MCF 10A (cell line): ENCODE results near the gene CAPZB. TPM values are rescaled to one million over a fixed set of nuclear protein-coding genes. Genes with fewer than 3 reads are reported as not detected.

Experiments used
- BruUV-seq: library from RNA; stranded (reverse); fragments of 400-500 nt; replicated peaks from 2 replicates; lab custom pipeline; 2021; lab: Mats Ljungman, UMichigan
- CTCF ChIA-PET: fragments of 300-600 bp; sonication (Branson Sonifier 250); formaldehyde crosslinking; extraction: SDS; loops from one replicate; lab custom pipeline; 2021; ENCODE audit warnings: antibody characterized with exemption, inconsistent platforms; lab: Yijun Ruan, JAX
- POLR2A ChIA-PET: fragments of 300-600, 350-650 bp; sonication (Branson Sonifier 250); formaldehyde crosslinking; extraction: SDS; loops from one replicate; lab custom pipeline; 2020; ENCODE audit warnings: antibody characterized with exemption, inconsistent platforms; lab: Yijun Ruan, JAX
- DNase-seq: peaks from one replicate; pipeline ENCODE4 v3.0.0-alpha.2; 2018; ENCODE audit not compliant: unreplicated experiment
- H3K27ac Mint-ChIP-seq: one replicate; pipeline ENCODE4 v1.8.0; 2022; ENCODE audit warnings: mild to moderate bottlenecking, low read depth, mixed read lengths; ENCODE audit not compliant: unreplicated experiment
- H3K27me3 Mint-ChIP-seq: one replicate; pipeline ENCODE4 v1.8.0; 2022; ENCODE audit warnings: mixed read lengths; ENCODE audit not compliant: insufficient read depth, unreplicated experiment
- H3K36me3 Mint-ChIP-seq: one replicate; pipeline ENCODE4 v1.8.0; 2022; ENCODE audit warnings: mild to moderate bottlenecking, moderate library complexity, mixed read lengths; ENCODE audit not compliant: insufficient read depth, unreplicated experiment
- H3K4me1 Mint-ChIP-seq: one replicate; pipeline ENCODE4 v1.8.0; 2022; ENCODE audit warnings: mixed read lengths; ENCODE audit not compliant: insufficient read depth, unreplicated experiment
- H3K4me3 Mint-ChIP-seq: one replicate; pipeline ENCODE4 v1.8.0; 2022; ENCODE audit warnings: mild to moderate bottlenecking, moderate library complexity, mixed read lengths; ENCODE audit not compliant: unreplicated experiment
- H3K9me3 Mint-ChIP-seq: one replicate; pipeline ENCODE4 v1.8.0; 2022; ENCODE audit warnings: mixed read lengths; ENCODE audit not compliant: unreplicated experiment
- CTCF ChIP-seq: fragments of 200-600 bp; IDR thresholded peaks from one replicate; pipeline ENCODE4 v1.8.0; 2022; ENCODE audit warnings: antibody characterized with exemption, mild to moderate bottlenecking; ENCODE audit not compliant: unreplicated experiment
- intact Hi-C: fragments of 100-400 bp; cut with micrococcal nuclease; formaldehyde crosslinking; loops from 2 replicates; pipeline ENCODE4 v1.14.1; 2022
- total RNA-seq: library from RNA; stranded (reverse); gene quantifications from 2 replicates; pipeline ENCODE4 v1.2.3, GENCODE V29; 2022

CAPZB gene
- total RNA-seq, 1 experiment from 2014 or later, result 252 TPM

- DNase-seq, result no peak
- Mint-ChIP-seq H3K27ac (no peak overlapping the region), H3K4me3 (no peak overlapping the region), H3K4me1 (peaks cover 6% of the 10 kb centered on the region), H3K9me3 (no peaks in the 10 kb centered on the region), H3K27me3 (no peaks in the 10 kb centered on the region), H3K36me3 (peaks cover 22% of the 10 kb centered on the region)
- TF ChIP-seq CTCF, result no peak
- ChIA-PET POLR2A (interaction anchor here (0.9 kb wide), 1 partner anchor 11 kb away, joined by 3 read pairs; no protein-coding TSS in a partner anchor), CTCF (interaction anchor here (1.2 kb wide), 1 partner anchor 19 kb away, joined by 3 read pairs; no protein-coding TSS in a partner anchor)
- intact Hi-C loops, result no loop called here
- BruUV-seq, result no TSS peak
These were observed 75.6 kb downstream of the CAPZB start for GRCh38 chr1:19409477-19410341.

- Mint-ChIP-seq H3K36me3 (peaks cover 36% of the 10 kb centered on the region), H3K4me1 (peaks cover 10% of the 10 kb centered on the region), H3K4me3 (no peak overlapping the region), H3K9me3 (no peaks in the 10 kb centered on the region), H3K27me3 (no peaks in the 10 kb centered on the region), H3K27ac (no peak overlapping the region)
- DNase-seq, result no peak
- POLR2A ChIA-PET, result interaction anchor here (1.2 kb wide), 1 partner anchor 9 kb away, joined by 4 read pairs; no protein-coding TSS in a partner anchor
- intact Hi-C loops, result no loop called here
- CTCF ChIA-PET, result interaction anchor here (0.5 kb wide), 1 partner anchor 27 kb away, joined by 3 read pairs; no protein-coding TSS in a partner anchor
- no TSS peak for BruUV-seq
- no peak for TF ChIP-seq CTCF
These were observed 77.7 kb downstream of the CAPZB start for GRCh38 chr1:19407494-19408096.

- DNase-seq, result no peak
- no peak for TF ChIP-seq CTCF
- intact Hi-C loops, result no loop called here
- no peak overlapping the region for H3K27ac Mint-ChIP-seq
- H3K27me3 Mint-ChIP-seq, result no peaks in the 10 kb centered on the region
- peaks cover 40% of the 10 kb centered on the region for H3K36me3 Mint-ChIP-seq
- ChIA-PET CTCF (interaction anchor here (1.1 to 1.2 kb wide), 2 partner anchors 16 to 247 kb away, joined by 3 read pairs; no protein-coding TSS in a partner anchor), POLR2A (interaction anchor here (1.2 kb wide), 1 partner anchor 8 kb away, joined by 4 read pairs; no protein-coding TSS in a partner anchor)
- BruUV-seq, result no TSS peak
- H3K4me1 Mint-ChIP-seq, result peaks cover 10% of the 10 kb centered on the region
- H3K9me3 Mint-ChIP-seq, result no peaks in the 10 kb centered on the region
- no peak overlapping the region for H3K4me3 Mint-ChIP-seq
These were observed 78.7 kb downstream of the CAPZB start for GRCh38 chr1:19406680-19407079.
